Endometrium (tissue), 2 donors: ENCODE results near the gene MAN2B2.

Source experiments
- FAIRE-seq: peaks from 2 replicates; lab custom pipeline; 2012; peaks lifted over from hg19 to GRCh38; lab: Jason Lieb, UNC
- donor health status: control.
- donor health status: control.

The MAN2B2 gene

GRCh38 chr4:6574747-6575502, at the start of gene MAN2B2:
Gene MAN2B2, plus strand, starts transcription at chr4:6575189. Its CDS starts 22 bp downstream, at chr4:6575211.
- FAIRE-seq = no peak

GRCh38 chr4:6525474-6525873, 49.5 kb upstream of the MAN2B2 start:
- no peak for FAIRE-seq

GRCh38 chr4:6526156-6526555, 48.8 kb upstream of the MAN2B2 start:
- FAIRE-seq = no peak

GRCh38 chr4:6526671-6527091, 48.3 kb upstream of the MAN2B2 start:
- FAIRE-seq = no peak

GRCh38 chr4:6527259-6527658, 47.7 kb upstream of the MAN2B2 start:
- FAIRE-seq = no peak

- FAIRE-seq = no peak
These were observed 47.0 kb upstream of the MAN2B2 start for GRCh38 chr4:6527683-6528595.

- no peak for FAIRE-seq
These were observed 46.0 kb upstream of the MAN2B2 start for GRCh38 chr4:6529021-6529420.

GRCh38 chr4:6530301-6530700, 44.7 kb upstream of the MAN2B2 start:
- no peak for FAIRE-seq

- no peak for FAIRE-seq
These were observed 44.0 kb upstream of the MAN2B2 start for GRCh38 chr4:6530964-6531363.

DNA sequence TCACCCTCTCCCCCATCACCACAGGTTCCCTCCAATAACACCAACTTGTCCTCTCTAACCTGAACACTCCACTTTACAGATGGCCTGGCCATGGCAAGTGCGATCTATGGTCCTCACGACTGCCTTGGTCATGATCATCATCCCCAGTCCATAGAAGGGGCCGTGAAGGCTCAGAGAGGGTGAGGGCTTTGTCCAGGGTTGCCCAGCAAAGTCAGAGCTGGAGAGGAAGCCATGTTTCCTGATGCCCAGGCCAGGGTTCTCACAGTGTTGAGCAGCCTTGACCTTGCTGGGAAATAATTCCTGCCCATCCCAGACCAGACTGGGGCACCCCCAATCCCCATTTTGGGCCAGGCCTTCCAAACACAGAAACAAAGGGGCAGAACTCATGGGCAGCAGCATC, 42.9 kb upstream of the MAN2B2 start:
- FAIRE-seq = no peak

DNA sequence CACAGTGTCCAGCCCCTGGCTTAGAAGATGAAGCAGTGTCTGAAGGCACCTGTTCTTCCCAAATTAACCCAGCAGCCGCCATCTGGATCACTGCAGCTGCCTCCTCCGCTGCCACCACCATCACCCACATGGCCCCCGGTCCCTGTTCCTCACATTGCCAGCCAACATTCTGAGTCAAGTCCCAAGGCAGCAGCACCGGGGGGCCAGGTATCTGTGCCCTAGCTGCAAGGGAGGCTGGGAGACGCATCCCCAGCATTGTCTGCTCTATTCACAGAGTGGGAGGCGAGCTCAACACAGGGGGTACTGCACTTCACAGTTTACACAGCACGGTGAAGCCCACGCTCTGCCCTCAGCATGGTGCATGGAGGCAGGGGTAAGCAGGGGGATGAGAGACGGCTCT, 42.3 kb upstream of the MAN2B2 start:
- no peak for FAIRE-seq

DNA sequence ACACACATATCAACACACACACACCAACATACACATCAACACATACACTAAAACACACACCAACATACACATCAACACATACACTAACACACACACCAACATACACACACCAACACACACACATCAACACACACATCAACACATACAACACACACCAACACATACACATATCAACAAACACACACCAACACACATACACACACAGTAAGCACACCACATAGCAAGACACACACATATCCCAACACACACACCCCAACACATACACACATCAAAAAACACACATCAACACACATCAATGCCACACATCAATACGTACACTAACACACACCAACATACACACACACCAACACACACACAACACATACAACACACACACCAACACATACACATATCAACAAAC, 40.9 kb upstream of the MAN2B2 start:
- FAIRE-seq = no peak

GRCh38 chr4:6534618-6535328, 40.2 kb upstream of the MAN2B2 start:
- no peak for FAIRE-seq

DNA sequence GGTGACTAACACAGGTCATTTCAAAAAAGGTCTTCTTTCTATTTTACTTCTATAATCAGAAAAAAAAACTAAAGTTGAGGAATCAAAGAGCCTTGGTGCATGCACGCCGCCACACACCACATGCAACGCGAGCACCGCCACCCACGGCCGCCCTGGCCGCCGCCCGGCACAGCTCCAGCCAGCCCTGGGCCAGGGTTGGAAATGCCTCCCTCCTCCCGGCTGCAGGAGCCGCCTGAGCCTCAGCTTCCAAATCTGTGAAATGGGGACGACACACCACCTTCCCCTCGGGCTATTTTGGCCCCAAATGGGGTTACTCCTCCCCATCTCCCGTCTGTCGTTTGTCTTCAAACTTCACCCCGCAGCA, 39.7 kb upstream of the MAN2B2 start:
- FAIRE-seq = no peak

DNA sequence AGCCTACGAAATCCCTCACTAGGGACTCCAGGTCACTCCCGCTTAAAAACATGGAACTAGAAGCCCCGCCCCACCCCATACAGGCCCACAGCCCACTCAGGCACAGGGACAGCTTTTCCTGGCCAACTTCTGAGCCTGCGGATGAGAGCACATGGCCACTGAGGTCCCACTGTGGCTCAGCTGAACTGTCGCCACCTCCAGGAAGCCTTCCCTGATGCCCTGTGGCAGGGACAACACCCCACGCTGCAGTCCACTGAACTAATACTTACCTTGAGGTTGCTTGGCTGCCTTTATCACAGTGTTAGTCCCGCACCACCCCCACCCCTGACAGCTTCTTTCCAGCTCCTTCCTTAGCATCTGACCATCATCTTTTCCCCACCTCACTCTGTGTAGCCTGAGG, 39.3 kb upstream of the MAN2B2 start:
- no peak for FAIRE-seq

- FAIRE-seq = no peak
These were observed 36.9 kb upstream of the MAN2B2 start for GRCh38 chr4:6538111-6538510.

DNA sequence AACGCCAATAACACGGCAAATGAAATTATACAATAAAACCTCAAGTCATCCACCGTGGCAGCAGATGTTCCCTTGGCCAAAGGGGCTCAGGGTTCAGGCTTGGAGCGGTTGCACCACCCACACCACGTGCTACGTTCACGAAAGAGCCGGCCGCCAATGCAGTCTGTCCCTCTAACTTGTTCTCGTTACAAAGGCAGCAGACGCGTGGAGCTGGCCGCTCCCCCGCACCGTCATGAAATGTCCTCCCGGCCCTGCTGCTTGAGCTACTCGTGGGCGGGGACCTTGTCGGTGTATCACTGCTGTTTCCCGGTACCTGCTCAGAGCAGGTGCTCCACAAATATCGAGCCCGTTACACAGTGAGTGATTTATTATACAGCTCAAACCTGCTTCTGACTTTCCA, 36.4 kb upstream of the MAN2B2 start:
- no peak for FAIRE-seq

DNA sequence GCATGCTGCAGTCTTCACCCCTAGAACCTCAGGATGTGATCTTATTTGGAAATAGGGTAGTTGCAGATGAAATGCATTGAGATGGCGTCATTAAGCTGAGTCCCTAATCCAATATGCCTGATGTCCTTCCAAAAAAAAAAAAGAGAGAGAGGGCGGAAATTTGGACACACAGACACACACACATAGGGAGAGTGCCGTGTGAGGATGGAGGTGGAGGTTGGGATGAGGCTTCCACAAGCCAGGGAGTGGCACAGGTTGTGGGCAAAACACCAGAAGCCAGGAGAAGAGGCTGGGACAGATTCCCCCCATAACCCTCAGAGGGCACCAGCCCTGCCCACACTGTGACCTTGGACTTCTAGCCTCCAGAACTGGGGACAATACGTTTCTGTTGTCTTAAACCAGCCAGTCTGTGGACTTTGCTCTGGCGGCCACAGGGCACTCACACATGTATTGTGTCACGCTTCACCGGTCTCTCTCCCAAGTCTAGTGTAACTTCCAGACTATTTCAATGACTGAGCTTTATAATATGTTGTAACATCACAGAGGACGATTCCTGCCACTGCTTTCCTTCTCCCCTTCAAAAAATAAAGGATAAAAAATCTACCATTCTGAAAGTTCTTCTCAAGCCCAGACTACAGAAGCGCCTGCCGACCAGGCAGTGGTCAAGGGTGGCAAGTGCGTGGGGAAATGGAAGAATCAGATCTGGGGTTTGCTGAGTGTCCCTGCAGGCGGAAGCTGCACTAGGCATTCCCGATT, 35.8 kb upstream of the MAN2B2 start:
- FAIRE-seq = no peak

GRCh38 chr4:6540879-6541278, 34.1 kb upstream of the MAN2B2 start:
- FAIRE-seq = no peak

- FAIRE-seq = no peak
These were observed 33.2 kb upstream of the MAN2B2 start for GRCh38 chr4:6541789-6542188.

- no peak for FAIRE-seq
These were observed 32.0 kb upstream of the MAN2B2 start for GRCh38 chr4:6542951-6543350.

DNA sequence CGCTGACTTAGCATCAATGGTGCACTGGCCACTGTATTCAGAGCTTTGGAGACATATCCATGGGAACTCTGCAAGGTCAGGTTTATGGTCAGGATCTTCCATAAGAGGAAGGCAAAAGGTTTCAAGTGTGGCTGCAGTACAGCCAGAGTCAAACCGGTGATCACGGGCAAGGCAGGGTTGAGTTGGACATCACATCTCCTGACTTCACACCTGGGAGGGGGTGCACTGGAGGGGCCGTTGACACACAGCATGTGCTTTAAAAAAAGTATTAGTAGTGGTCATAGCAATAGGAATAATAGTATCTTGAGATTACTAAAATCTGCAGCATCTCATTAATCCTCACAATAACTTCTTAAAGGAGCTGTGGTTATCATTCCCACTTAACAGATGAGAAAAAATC, 28.9 kb upstream of the MAN2B2 start:
- no peak for FAIRE-seq
